Measurements from ENCODE around the gene RAB3GAP1. TPM values are rescaled to one million over a fixed set of nuclear protein-coding genes. Genes with fewer than 3 reads are reported as not detected.

Gene RAB3GAP1
- total RNA-seq, 1 experiment from 2014 or later, result 38.9 TPM

DNA sequence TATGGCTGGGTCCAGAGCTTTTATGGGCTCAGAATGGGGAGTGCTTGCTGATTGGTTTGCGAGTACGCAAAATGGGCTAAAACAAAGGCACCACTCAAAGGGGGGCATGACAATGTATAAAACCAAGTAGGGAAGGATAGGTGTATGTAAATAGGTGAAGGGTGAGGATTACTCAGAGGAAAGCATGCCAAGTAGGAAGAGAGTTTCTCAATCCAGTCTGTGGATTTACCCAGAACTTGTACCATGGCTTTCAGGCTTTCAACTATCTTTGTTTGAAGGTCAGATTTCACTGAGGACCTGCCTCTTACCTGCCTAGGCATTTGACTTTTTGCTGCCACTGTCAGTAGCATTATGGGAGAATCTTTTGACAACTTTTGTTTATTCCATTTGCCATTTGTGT lies 92.3 kb downstream of the RAB3GAP1 start:
- H3K36me3 ChIP-seq (ENCODE audit: insufficient read depth, low read length, poor library complexity, severe bottlenecking), result peaks cover 15% of the 10 kb centered on the region
- no peaks in the 10 kb centered on the region for H3K4me1 ChIP-seq (ENCODE audit: insufficient read depth, low read length, poor library complexity, severe bottlenecking)
- no peaks in the 10 kb centered on the region for H3K27me3 ChIP-seq (replicated peaks; ENCODE audit: insufficient read depth, low read depth, low read length, poor library complexity)
- intact Hi-C loops (cut with micrococcal nuclease; ENCODE audit: unreplicated experiment), result no loop called here
- DNase-seq (ENCODE audit: low spot score), result no peak
- no peak overlapping the region for H3K4me3 ChIP-seq (ENCODE audit: low read depth, low read length, poor library complexity, severe bottlenecking)
- POLR2A ChIA-PET (ENCODE audit: low non-redundant PET), result no interaction called here
- CTCF ChIA-PET, result no interaction called here
- no peak overlapping the region for H3K27ac ChIP-seq (ENCODE audit: low read depth, low read length, poor library complexity, severe bottlenecking)
- BruUV-seq (replicated peaks), result no TSS peak
- H3K9me3 ChIP-seq (ENCODE audit: low read depth, low read length, poor library complexity, severe bottlenecking), result no peaks in the 10 kb centered on the region
- TF ChIP-seq, protein P1, sequence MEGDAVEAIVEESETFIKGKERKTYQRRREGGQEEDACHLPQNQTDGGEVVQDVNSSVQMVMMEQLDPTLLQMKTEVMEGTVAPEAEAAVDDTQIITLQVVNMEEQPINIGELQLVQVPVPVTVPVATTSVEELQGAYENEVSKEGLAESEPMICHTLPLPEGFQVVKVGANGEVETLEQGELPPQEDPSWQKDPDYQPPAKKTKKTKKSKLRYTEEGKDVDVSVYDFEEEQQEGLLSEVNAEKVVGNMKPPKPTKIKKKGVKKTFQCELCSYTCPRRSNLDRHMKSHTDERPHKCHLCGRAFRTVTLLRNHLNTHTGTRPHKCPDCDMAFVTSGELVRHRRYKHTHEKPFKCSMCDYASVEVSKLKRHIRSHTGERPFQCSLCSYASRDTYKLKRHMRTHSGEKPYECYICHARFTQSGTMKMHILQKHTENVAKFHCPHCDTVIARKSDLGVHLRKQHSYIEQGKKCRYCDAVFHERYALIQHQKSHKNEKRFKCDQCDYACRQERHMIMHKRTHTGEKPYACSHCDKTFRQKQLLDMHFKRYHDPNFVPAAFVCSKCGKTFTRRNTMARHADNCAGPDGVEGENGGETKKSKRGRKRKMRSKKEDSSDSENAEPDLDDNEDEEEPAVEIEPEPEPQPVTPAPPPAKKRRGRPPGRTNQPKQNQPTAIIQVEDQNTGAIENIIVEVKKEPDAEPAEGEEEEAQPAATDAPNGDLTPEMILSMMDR (conservative IDR thresholded peaks at IDR 0.05; ENCODE audit: low read depth, low read length), result no peak
- TF ChIP-seq EZH2 (IDR thresholded peaks at IDR 0.05; ENCODE audit: borderline replicate concordance, low read depth, low read length, poor library complexity, severe bottlenecking), result no peak

DNA sequence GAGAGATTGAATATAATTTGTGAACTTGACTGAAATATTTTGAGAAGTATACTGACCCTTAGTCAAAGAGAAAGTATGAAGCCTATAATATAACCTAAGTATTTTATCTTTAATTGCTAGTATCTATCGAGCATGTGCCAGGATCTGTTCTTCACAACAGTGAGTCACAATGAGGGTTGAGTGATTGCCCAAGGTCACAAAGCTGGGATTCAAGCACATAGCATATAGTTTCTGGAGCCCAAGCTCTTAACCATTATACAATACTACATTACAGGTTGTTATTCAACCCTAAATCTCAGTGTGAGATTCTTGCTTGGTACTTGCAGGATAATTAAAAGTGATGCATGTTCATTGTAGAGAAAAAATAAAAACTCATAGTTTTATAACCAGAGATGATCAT lies 97.2 kb downstream of the RAB3GAP1 start:
- TF ChIP-seq EZH2 (IDR thresholded peaks at IDR 0.05; ENCODE audit: borderline replicate concordance, low read depth, low read length, poor library complexity, severe bottlenecking), result no peak
- TF ChIP-seq, protein P1 (conservative IDR thresholded peaks at IDR 0.05; ENCODE audit: low read depth, low read length), result no peak
- DNase-seq (ENCODE audit: low spot score), result no peak
- BruUV-seq (replicated peaks), result no TSS peak

DNA sequence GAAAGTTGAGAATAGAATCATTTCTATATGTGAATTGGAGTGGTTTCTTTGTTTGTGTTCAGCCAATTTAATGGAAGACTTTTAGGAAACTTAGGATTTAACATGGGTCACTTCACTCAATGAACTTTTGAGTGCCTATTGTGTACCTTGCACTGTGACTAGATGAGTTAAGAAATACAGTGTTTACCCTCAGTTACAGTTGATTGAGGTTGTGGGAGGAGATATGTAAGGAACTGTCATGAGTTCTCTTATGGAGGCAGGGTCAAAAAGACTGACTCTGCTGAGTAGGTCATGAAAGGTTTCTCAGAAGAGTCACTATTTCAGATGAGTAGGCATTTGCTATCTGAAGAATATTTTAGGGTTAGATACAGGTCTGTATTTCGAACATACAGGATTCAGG lies 98.6 kb downstream of the RAB3GAP1 start:
- Histone ChIP-seq H3K9me3 (ENCODE audit: low read depth, low read length, poor library complexity, severe bottlenecking) (no peaks in the 10 kb centered on the region), H3K4me3 (ENCODE audit: low read depth, low read length, poor library complexity, severe bottlenecking) (no peak overlapping the region), H3K36me3 (ENCODE audit: insufficient read depth, low read length, poor library complexity, severe bottlenecking) (peaks cover 28% of the 10 kb centered on the region), H3K27ac (ENCODE audit: low read depth, low read length, poor library complexity, severe bottlenecking) (no peak overlapping the region), H3K27me3 (replicated peaks; ENCODE audit: insufficient read depth, low read depth, low read length, poor library complexity) (no peaks in the 10 kb centered on the region), H3K4me1 (ENCODE audit: insufficient read depth, low read length, poor library complexity, severe bottlenecking) (no peaks in the 10 kb centered on the region)
- ChIA-PET POLR2A (ENCODE audit: low non-redundant PET) (no interaction called here), CTCF (no interaction called here)
- TF ChIP-seq EZH2 (IDR thresholded peaks at IDR 0.05; ENCODE audit: borderline replicate concordance, low read depth, low read length, poor library complexity, severe bottlenecking), result no peak
- TF ChIP-seq, protein P1 (conservative IDR thresholded peaks at IDR 0.05; ENCODE audit: low read depth, low read length), result no peak
- intact Hi-C loops (cut with micrococcal nuclease; ENCODE audit: unreplicated experiment), result no loop called here
- DNase-seq (ENCODE audit: low spot score), result no peak
- BruUV-seq (replicated peaks), result no TSS peak

More for the DNA sequence above, 97.2 kb downstream of the RAB3GAP1 start:
- ChIA-PET CTCF (no interaction called here), POLR2A (ENCODE audit: low non-redundant PET) (no interaction called here)
- Histone ChIP-seq H3K4me3 (ENCODE audit: low read depth, low read length, poor library complexity, severe bottlenecking) (no peak overlapping the region), H3K36me3 (ENCODE audit: insufficient read depth, low read length, poor library complexity, severe bottlenecking) (peaks cover 23% of the 10 kb centered on the region), H3K4me1 (ENCODE audit: insufficient read depth, low read length, poor library complexity, severe bottlenecking) (no peaks in the 10 kb centered on the region), H3K27me3 (replicated peaks; ENCODE audit: insufficient read depth, low read depth, low read length, poor library complexity) (no peaks in the 10 kb centered on the region), H3K9me3 (ENCODE audit: low read depth, low read length, poor library complexity, severe bottlenecking) (no peaks in the 10 kb centered on the region), H3K27ac (ENCODE audit: low read depth, low read length, poor library complexity, severe bottlenecking) (no peak overlapping the region)
- intact Hi-C loops (cut with micrococcal nuclease; ENCODE audit: unreplicated experiment), result no loop called here
